Left lobe of liver (tissue), 2 donors: Measurements from ENCODE around the gene SLC2A4. TPM values are rescaled to one million over a fixed set of nuclear protein-coding genes. Genes with fewer than 3 reads are reported as not detected.
A peak's percentile ranks its signal among the peaks of the same experiment; 100 is the strongest.
"Not testable (repeated sequence)": the region's sequence is repeated elsewhere in the genome, so short reads cannot be mapped to it uniquely, and the experiment has no call there.

Source experiments
- ATAC-seq: fragments of 200-7000 bp; cut with Tn5 transposase; one replicate; pipeline ENCODE4 v1.9.1; 2020; ENCODE audit warnings: mild to moderate bottlenecking, moderate library complexity
- DNase-seq: peaks from one replicate; pipeline ENCODE4 v3.0.0-alpha.2; 2020; ENCODE audit warnings: low spot score
- total RNA-seq: library from RNA; stranded (reverse); gene quantifications from one replicate; pipeline ENCODE4 v1.2.1, GENCODE V29; 2021
- donor health status: DM: no; HTN: no; CAD: no; lungs with moderate emphysema.
- donor health status: DM: no; HTN: yes; CAD: no.

SLC2A4 gene
- total RNA-seq, 1 donor from 2014 or later: 0.48 TPM

DNA sequence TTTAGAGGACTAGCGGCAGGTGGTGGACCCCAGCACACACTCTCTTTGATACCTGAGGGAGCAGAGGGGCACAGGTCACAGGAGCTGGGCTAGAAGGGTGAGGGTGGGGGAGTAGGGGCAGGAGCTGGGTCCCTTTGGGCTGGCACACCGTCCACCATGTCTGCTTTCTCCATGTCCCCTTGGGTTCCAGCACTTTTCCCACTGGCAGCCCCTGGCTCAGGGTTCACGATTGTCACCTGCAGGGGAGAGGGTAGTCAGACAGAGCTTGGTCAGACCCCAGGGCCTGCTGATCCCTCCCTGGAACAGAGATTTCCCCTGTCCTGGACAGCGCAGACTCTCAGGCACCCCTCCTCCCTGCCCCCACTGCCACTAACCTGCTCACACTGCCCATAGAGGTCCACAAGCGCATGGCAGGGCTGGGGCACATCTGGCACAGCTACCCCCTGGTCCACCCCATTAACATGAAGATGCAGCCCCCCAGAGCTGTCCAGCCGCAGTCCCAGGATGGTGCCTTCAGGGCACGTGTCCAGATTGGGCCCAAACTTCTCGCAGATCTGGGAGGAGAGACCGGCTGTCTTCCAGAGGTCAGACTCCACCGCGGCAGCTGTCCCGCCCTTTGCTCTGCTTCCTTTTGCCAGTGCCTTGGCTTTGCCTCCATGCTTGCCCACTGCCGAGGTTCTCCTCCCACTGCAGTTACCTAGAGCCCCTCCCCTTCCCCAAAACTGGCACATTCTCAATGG, 36.8 kb downstream of the SLC2A4 start:
- ATAC-seq: no peak
- DNase-seq: no peak

DNA sequence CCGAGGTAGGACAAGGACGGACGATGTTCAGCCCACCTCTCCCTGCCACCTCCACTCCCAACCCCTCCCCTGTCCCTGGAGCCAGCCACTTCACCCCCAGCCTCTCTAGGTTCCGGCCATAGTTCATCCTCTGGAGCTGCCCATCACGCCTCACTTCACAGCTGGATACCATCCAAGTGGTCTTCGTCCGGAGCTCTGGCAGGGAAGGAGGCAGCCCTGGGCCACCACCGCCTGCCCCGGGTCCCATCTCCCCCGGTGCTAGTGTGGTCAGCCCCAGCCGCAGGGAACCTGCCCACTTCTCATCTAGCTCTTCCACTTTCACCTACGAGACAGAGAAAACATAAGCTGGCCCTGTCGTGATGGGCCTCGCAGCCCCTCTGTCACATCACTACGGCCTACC, 39.9 kb downstream of the SLC2A4 start:
- DNase-seq (no peak), ATAC-seq (no peak)

DNA sequence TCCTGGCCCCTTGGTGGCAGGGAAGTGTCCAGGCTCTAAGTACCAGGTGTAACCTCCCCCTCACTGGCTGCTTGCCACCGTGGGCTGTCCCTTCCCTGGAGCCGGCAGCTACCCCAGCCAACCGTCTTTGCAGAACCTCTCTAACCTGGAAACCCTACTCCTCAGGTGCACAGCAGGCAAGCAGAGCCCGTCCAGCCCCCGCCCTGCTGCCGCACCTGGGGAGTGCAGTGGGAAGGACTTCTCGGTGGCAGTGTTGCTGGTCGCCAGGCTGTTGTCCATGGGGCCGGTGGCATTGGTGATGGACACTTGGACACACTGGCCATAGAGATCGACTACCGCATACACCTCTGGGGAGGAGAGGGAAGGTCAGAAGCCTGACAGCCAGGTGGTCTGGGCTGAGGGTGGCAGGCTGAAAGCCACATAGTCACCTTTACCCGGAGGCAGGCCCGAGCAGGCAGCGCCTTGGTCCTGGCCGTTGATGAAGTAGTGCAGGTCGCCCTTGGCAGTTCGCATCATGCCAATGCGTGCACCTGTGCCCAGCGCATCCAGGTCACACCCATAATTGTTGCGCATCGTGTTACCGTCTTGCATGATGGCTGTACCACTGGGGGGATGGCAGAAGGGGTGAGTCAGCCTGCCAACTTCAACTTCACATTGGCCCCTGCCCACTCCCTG, 41.1 kb downstream of the SLC2A4 start:
- no peak for DNase-seq

DNA sequence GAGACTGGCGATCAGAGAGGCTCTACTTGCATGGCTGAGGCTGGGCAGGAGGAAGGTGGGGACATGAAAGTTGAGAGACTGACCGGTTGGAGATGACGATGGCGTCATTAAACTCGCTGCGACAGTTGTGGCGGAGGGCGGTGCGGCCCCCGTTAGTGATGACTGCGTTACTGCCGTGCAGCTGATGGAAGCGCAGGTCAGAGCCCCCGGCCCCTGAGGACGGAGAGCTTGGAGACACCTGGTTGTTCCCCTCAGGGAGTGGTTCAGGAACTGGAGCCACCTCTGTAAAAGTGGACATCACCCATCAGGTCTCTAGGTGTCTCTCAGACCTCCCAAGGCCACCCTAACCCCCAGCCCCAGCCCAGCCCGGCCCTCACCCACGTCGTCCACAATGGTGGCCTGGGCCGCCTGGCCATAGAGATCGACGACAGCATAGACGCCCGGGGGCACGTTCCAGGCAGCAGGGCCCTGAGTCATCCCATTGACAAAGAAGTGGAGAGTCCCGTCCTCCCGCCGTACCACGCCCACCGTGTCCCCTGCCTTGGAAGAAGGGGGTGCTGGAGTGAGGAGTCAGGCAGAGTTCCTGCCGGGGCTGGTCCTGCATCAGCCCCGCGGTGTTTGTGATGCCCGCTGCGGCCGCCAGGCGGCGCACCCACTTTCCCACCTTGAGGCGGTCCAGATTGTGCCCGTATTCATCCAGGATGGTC, 42.4 kb downstream of the SLC2A4 start:
- peak; percentile 18 for ATAC-seq

More for the DNA sequence above, 41.1 kb downstream of the SLC2A4 start:
- no peak for ATAC-seq

DNA sequence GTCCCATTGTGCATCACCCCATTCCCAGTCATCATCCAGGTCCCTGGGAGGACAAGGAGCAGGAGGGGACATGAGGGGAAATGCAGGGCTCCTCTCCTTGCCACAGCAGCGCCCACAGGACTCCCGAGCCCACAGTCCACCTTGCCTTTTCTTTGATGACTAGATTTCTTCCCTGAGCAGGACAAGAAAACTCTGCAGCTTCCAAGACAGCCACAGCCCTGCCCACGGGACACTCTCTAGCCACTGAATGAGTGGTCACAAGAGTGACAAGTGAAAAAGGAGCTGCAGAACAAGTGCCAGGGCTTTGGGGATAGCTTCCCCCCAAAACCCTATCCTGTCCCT, 42.9 kb downstream of the SLC2A4 start:
- no peak for ATAC-seq
- no peak for DNase-seq

More for the DNA sequence above, 42.4 kb downstream of the SLC2A4 start:
- DNase-seq: no peak

DNA sequence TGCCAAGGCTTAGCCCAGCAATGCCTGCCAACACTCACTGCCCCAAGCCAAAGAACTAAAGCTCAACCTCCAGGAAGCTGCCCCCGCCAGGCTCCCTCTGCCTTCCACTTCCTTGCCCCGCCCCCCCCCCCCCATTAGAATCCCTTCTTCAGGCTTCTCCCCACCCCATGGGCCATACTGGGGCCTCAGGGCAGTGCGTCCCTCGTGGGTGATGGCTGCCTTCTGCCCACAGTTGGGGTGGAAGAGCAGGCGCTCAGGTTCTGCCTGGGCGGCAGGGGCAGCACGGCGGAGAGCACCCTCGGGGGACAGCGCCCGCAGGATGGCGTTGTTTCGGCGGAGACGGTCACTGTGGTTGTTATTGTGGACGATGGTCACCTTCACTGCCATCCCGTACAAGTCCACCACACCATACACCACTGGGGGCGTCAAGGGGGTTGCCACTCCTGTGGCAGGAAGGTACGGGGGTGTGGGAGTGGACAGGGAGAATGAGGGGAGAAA, 43.6 kb downstream of the SLC2A4 start:
- DNase-seq (no peak), ATAC-seq (no peak)

DNA sequence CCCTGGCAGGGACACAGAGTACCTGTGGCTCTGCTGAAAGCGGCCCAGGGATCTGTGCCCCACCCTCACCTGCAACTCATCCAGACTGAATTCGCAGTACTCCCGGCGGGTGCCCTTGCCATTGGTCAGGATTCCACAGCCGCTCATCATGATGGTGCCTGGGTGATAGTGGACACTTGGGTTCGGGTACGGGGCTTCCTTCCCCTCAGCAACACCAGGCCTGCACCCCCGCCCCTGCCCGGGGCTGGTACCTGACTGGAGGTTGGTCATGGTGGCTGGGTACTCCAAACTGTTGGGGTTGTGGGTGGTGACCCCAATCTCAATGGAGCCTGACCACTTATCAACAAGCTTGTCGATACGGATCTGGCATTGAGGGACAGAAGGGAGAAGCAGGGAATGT, 44.7 kb downstream of the SLC2A4 start:
- DNase-seq: no peak
- ATAC-seq: no peak

DNA sequence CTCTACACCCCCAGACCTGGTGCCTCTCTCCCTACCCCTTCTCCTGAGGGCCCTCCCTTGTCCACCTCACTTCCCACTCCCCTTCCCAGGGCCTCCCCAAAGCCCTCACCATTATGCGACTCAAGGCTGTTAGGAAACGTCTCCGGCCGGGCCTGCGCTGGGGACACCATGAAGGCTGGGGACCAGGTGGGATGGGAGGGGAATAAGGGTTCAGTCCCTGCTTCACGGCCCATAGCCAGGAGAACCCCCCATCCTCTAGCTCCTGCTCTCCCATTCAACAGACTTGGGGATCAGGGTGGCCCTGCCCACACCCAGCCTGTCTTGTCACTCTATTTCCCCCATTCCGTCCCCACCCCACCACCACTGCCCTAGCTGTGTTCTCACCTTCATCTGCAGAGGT, 45.5 kb downstream of the SLC2A4 start:
- no peak for DNase-seq
- no peak for ATAC-seq

DNA sequence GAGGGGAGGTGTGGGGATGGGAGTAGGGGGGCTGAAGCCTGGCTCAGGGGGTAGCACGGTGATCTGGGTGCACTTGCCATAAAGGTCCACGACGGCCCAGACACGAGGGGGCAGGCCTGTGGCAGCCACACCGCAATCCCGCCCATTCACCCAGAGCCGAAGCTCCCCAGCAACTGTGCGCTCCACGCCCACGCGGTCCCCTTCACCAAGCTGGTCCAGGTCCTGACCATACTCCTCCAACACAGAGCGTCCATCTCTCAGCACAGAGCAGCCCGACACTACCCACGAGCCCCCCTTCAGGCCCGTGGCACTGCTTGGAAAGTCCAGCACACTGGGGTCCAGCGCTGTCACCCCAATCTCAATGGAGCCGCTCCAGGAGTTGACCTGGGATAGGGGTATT, 46.0 kb downstream of the SLC2A4 start:
- ATAC-seq (no peak), DNase-seq (no peak)

DNA sequence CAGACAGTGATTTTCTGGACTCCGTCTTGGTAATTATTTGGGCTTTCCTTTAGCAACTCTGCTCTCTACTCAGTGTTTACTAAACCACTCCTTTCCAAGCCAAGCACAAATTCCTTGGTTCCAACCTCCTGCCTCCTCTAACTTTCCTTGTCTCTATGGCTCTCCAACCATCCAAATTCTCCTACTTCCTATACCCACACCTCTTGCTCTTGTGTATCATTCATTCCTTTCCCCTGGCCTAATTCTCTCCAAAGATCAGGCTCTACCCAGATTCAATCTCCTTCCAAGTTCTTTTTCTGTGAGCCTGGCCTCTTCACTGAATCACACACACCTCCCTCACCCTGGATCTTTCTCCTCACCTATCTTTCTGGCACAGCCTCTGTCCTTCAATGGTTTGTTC, 46.5 kb downstream of the SLC2A4 start:
- no peak for ATAC-seq
- no peak for DNase-seq

DNA sequence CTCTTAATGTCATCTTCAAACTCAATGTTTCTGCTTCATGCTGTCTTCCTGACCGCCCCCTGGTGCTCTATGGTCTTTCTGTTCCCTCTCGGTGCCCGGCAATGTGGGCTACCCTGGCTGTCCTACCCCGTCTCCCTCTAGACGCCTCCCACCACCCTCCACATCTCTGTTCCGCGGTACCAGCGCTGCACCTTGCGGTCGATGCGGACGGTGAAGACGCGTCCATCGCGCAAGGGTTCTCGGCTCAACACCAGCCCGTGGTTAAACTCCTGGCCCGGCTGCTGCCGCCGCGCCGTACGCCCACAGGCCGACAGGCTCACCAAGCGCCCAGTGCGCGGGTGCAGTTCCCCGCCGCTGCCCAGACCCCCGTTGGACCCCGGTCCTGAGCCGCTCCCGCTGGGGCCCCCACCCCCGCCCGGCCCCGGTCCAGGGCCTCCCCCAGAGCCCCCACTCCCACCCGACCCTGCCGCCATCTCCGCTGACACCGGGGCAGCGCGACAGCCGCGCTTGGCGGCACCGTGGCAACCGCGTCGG, 47.4 kb downstream of the SLC2A4 start, which contains the start of gene NEURL4:
Gene NEURL4, minus strand, starts transcription at position 496 of the 534 bp plus-strand sequence. Its CDS starts 23 bp downstream, at position 473.
- ATAC-seq (peak; percentile 27), DNase-seq (no peak)

DNA sequence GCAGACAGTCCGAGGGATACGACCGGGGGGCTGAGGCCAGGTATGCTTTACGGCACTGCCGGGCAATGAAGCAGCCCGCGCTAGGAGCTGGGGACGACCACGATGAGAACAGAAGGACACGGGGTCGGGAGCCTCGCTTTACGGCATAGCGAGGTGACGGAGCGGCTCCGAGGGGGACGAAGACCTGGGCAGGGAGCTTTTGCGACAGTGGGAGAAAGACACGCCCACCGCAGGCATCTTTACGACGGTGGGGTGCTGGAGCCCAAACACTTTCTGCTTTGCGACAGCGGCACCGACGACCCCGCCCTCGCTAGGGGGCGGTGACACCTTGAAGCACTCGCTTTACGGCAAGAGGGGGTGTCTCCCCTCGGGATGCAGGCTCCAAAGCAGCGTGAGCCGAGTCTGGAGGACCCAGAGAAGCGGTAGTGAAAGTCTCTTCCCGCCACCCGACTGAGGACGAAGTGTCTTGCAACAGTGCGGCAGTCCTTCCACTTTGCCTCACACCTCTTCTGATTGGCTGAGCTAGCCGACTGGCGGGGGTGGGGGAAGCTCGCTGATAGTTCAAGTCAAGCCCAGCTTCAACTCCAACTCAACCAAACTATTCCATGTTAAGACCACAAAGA, 48.0 kb downstream of the SLC2A4 start:
- ATAC-seq (peak; percentile 88), DNase-seq (peak; percentile 98)

DNA sequence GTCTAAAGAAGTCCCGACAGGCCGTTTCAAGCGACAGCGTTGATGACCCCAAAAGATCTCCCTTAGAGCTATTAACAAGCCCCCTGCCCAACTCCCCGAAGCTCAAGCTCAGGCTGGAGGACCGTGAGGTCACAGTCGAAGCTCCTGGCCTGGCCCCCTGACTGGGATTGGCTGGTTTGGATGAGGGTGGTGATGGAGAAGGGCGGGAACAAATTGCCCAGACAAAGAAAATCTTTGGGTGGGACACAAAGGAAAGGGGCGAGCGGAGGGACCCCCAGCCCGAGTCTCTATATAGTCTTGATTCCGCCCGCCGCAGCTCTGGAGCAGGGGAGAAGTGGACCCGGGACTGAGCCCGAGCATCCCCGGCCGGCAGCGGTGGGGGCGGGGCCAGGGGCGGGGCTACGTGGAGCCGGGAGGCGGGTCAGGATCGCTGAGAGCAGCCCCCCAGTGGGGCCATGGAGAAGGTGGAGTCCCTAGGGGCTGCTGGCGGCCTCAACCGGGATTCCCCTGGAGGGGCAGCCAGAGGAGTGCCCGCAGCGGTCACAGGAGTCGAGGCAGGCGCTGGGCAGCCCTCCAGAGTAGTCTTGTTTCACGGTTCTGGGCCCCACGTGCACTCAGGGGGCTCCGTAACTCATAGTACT, 48.6 kb downstream of the SLC2A4 start:
- ATAC-seq: peak; percentile 60
- DNase-seq: peak; percentile 75

DNA sequence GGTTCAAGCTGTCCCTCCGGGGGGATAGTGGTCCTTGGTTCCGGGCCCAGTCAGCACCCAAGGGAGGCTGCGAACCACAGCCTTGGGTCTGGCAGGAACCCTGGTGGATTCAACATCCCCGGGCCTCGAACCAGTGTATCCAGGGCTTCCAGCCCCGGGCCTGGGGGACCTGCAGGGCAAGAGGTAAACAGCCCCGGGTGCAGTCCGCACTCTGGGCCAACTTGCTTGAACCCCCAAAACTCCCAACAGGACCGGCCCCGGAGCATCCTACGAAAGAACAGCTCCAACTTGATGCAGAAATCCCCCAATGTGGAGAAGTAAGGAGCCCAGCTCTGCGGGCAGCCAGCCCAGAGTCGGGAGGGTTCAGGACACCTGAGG, 49.1 kb downstream of the SLC2A4 start:
- no peak for DNase-seq

DNA sequence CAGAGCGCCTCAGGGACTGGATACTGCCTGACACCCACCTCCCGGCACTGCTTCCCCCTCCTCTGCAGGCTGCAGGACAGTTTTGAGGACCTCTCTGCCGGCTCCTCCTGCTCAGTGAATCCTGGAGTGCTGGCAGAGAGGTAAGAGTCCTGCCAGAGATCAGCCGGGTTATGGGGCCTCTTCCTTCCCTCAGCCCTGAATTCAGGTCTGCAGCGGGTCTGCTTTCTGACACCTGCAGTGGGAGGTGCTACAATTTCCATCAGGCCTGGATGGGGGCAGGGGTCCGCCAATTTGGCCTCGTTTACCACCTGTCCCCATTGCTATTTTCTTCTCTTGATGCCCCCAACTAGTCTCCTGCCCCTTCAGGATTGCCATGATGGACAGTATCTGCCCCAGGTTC, 50.6 kb downstream of the SLC2A4 start:
- no peak for ATAC-seq
- DNase-seq: no peak

More for the DNA sequence above, 49.1 kb downstream of the SLC2A4 start:
- no peak for ATAC-seq

DNA sequence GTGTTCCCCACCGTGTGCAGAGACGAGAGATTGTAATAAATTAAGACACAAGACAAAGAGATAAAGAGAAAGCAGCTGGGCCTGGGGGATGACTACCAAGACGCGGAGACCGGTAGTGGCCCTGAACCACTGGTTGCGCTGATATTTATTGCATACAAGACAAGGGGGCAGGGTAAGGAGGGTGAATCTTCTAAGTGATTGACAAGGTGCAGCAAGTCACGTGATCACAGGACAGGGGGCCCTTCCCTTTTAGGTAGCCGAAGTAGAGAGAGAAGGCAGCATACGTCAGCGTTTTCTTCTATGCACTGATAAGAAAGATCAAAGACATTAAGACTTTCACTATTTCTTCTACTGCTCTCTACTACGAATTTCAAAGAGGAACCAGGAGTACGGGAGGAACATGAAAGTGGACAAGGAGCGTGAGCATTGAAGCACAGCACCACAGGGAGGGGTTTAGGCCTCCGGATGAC, 51.1 kb downstream of the SLC2A4 start:
- not testable (repeated sequence) for ATAC-seq

DNA sequence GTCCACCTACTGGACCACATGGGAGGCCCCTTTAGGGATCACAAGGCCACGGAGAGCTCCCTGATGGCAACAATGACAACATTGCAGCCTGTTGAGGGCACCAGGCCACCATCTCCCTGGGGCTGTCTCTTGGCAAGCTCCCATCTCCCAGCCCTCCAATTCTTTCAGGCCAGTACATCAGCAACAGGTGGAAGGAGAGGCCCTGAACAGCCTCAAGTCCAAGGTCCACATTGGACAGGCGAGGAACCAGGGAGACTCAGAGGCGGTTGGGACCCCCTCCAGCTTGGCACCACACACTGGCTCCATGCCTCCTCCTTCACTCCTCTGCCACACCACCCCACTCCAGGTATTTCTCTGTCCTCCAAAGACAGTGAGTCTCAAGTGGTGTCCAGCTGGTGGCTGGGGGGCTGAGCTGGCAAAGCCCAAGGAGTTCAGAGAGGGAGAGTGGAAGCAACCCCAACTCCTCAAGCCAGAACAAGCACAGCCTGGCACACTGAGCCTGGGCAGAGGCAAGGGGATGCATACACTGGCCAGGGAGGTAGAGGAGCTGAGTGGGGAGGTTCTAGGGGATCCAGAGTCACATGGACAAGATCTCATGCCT, 53.5 kb downstream of the SLC2A4 start:
- ATAC-seq: no peak
- DNase-seq: no peak

More for the DNA sequence above, 51.1 kb downstream of the SLC2A4 start:
- DNase-seq: not testable (repeated sequence)

DNA sequence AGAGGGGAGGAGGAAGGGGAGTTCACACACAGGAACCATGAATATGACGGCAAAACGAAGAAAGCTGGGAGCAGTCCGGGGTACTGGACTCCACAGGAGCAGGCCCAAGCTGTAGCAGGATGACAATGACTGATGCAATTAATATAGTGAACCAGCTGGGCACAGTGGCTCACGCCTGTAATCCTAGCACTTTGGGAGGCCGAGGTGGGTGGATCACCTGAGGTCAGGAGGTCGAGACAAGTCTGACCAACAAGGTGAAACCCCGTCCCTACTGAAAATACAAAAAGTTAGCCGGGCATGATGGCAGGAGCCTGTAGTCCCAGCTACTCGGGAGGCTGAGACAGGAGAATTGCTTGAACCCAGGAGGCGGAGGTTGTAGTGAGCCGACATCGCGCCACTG, 54.2 kb downstream of the SLC2A4 start:
- not testable (repeated sequence) for DNase-seq, ATAC-seq

DNA sequence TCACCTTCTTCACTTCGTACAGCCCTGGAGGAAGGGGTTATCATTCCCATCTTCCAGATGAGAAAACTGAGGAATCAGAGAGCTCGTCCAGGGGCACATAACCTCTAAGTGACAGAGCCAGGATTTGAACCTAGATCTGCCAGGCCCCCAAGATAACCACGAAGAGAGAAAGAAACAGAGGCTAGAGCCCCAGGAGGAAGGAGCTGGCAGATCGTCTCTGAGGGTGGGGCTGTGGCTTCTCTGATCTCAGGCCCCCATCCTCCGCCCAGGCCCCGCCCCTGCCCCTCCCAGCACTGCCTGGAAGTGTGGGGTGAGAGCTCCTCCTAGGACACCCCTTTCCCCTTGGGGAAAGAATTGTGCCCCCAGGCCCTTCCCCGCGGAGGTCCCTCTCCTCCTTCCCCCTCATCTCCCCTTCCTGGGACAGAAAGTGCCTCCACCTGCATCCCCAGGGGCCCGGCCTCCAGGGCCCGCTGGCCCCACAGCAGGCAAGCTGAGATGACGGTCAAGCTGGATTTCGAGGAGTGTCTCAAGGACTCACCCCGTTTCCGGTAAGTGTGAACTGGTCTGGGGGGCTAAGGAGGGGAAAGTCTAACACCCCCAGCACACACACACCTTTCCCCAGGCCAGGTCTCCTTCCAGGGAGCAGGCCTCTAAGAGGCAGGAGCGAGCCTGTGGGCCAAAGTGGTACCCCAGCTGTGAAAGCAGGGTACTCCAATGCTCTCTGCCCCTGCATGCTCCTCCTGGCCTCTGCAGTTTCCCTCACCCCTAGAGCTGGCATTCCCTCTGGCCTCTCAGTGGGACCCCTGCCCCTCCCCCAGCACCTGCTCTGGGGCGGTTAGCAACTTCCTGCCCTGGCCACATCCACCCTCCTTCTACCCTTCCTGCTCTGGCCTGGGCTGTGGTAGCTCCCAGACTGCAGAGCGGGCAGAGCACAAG, 55.0 kb downstream of the SLC2A4 start, which contains the start of gene ACAP1:
Gene ACAP1, plus strand, starts transcription at position 290 of the 936 bp plus-strand sequence. Its CDS starts 206 bp downstream, at position 496.
- peak; percentile 26 for ATAC-seq
- peak; percentile 50 for DNase-seq
